Thoracic aorta (tissue), 2 donors: ENCODE results near the gene TBL2. TPM values are rescaled to one million over a fixed set of nuclear protein-coding genes. Genes with fewer than 3 reads are reported as not detected.
A peak's percentile ranks its signal among the peaks of the same experiment; 100 is the strongest.
"Not testable (repeated sequence)": the region's sequence is repeated elsewhere in the genome, so short reads cannot be mapped to it uniquely, and the experiment has no call there.

Source experiments
- ATAC-seq: fragments of 150-250 bp; one replicate; pipeline ENCODE4 v1.8.0; 2017; ENCODE audit warnings: low read depth; ENCODE audit not compliant: insufficient number of reproducible peaks, low FRiP score
- DNase-seq: peaks from one replicate; pipeline ENCODE4 v3.0.0-alpha.2; 2020; ENCODE audit warnings: low spot score
- H3K27ac ChIP-seq, 2 donors: fragments of 200-600 bp; sonication (generic); 1 replicate in 1 of 2; 2 replicates in 1 of 2; pipeline ENCODE4 v1.5.1; 2016; ENCODE audit warnings: mild to moderate bottlenecking in 2 of 2, moderate library complexity in 2 of 2
- H3K27me3 ChIP-seq: fragments of 200-600 bp; sonication (generic); replicated peaks from 2 replicates; pipeline ENCODE4 v1.6.0; 2016; ENCODE audit warnings: mild to moderate bottlenecking; ENCODE audit not compliant: insufficient read depth
- H3K36me3 ChIP-seq: fragments of 200-600 bp; sonication (generic); one replicate; pipeline ENCODE4 v1.5.1; 2016
- H3K4me1 ChIP-seq, 2 donors: fragments of 200-600 bp; sonication (generic); 1 replicate in 1 of 2; 2 replicates in 1 of 2; pipeline versions ENCODE4 v1.5.1 to v1.6.0; 2016; ENCODE audit warnings: low read depth in 2 of 2, mild to moderate bottlenecking in 1 of 2; ENCODE audit not compliant: control insufficient read depth in 1 of 2
- H3K4me3 ChIP-seq: fragments of 200-600 bp; sonication (generic); 2 replicates; pipeline ENCODE4 v1.5.1; 2016; ENCODE audit warnings: mild to moderate bottlenecking
- H3K9me3 ChIP-seq: fragments of 200-600 bp; sonication (generic); 2 replicates; pipeline ENCODE4 v1.5.1; 2016
- total RNA-seq, 2 donors: library from RNA; depleted of rRNA; stranded (reverse); fragments of >200 nt; gene quantifications; one replicate each; pipeline versions ENCODE4 v1.1.0 to v1.2.3, GENCODE V29; 2016
- TF ChIP-seq, protein P1 (sequence below): fragments of 200-600 bp; sonication (generic); IDR thresholded peaks from one replicate; pipeline ENCODE4 v1.5.1; 2019; ENCODE audit warnings: antibody characterized with exemption

Gene TBL2
- total RNA-seq, 2 donors from 2014 or later = 17.1 to 31.7 TPM

GRCh38 chr7:73526896-73527821 lies 51.2 kb downstream of the TBL2 start:
- Histone ChIP-seq H3K4me1 (peaks cover 0 to 7% of the 10 kb centered on the region in 2 donors), H3K27me3 (no peaks in the 10 kb centered on the region), H3K9me3 (no peaks in the 10 kb centered on the region), H3K4me3 (no peak overlapping the region), H3K27ac (no peak overlapping the region), H3K36me3 (no peaks in the 10 kb centered on the region)
- DNase-seq = no peak
- TF ChIP-seq, protein P1, sequence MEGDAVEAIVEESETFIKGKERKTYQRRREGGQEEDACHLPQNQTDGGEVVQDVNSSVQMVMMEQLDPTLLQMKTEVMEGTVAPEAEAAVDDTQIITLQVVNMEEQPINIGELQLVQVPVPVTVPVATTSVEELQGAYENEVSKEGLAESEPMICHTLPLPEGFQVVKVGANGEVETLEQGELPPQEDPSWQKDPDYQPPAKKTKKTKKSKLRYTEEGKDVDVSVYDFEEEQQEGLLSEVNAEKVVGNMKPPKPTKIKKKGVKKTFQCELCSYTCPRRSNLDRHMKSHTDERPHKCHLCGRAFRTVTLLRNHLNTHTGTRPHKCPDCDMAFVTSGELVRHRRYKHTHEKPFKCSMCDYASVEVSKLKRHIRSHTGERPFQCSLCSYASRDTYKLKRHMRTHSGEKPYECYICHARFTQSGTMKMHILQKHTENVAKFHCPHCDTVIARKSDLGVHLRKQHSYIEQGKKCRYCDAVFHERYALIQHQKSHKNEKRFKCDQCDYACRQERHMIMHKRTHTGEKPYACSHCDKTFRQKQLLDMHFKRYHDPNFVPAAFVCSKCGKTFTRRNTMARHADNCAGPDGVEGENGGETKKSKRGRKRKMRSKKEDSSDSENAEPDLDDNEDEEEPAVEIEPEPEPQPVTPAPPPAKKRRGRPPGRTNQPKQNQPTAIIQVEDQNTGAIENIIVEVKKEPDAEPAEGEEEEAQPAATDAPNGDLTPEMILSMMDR = no peak
- ATAC-seq = no peak

DNA sequence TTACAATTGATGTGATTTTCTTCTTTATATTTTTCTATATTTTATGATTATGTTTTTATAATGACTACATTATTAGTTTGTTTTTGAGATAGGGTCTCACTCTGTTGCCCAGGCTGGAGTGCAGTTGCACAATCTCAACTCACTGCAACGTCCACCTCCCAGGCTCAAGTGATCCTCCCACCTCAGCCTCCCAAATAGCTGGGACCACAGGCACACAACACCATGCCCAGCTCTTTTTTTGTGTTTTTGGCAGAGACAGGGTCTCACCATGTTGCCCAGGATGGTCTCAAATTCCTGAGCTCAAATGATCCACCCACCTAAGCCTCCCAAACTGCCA lies 52.3 kb downstream of the TBL2 start:
- H3K4me3 ChIP-seq, H3K27ac ChIP-seq, DNase-seq, H3K9me3 ChIP-seq, H3K27me3 ChIP-seq, H3K36me3 ChIP-seq, ATAC-seq, H3K4me1 ChIP-seq: not testable (repeated sequence)

- Histone ChIP-seq H3K4me1 (peaks cover 21 to 43% of the 10 kb centered on the region in 2 donors), H3K36me3 (no peaks in the 10 kb centered on the region), H3K9me3 (no peaks in the 10 kb centered on the region), H3K4me3 (peak within 1 kb of the TSS; percentile 92), H3K27me3 (no peaks in the 10 kb centered on the region), H3K27ac (peak within 1 kb of the TSS; percentile 87 to 90)
- peak; percentile 97 for ATAC-seq
- DNase-seq = peak; percentile 93
- TF ChIP-seq, protein P1 = no peak
Measured at GRCh38 chr7:73522105-73522872, 56.1 kb downstream of the TBL2 start, which contains the start of gene BAZ1B. Gene BAZ1B (minus strand): TSS chr7:73522293. CDS start chr7:73521933, 360 bp downstream.

- Histone ChIP-seq H3K27me3 (no peaks in the 10 kb centered on the region), H3K27ac (peak overlapping the region; percentile 87 to 90), H3K4me1 (peaks cover 21 to 48% of the 10 kb centered on the region in 2 donors), H3K36me3 (no peaks in the 10 kb centered on the region), H3K4me3 (peak overlapping the region; percentile 92), H3K9me3 (no peaks in the 10 kb centered on the region)
- TF ChIP-seq, protein P1 = no peak
- DNase-seq = no peak
- ATAC-seq = peak; percentile 69
Measured at GRCh38 chr7:73521636-73522104, 56.7 kb downstream of the TBL2 start.

- no peak for ATAC-seq
- H3K9me3 ChIP-seq = no peaks in the 10 kb centered on the region
- peaks cover 21 to 48% of the 10 kb centered on the region in 2 donors for H3K4me1 ChIP-seq
- TF ChIP-seq, protein P1 = no peak
- no peaks in the 10 kb centered on the region for H3K27me3 ChIP-seq
- peak overlapping the region; percentile 87 to 90 for H3K27ac ChIP-seq
- peaks cover 1% of the 10 kb centered on the region for H3K36me3 ChIP-seq
- no peak for DNase-seq
- H3K4me3 ChIP-seq = peak overlapping the region; percentile 92
Measured at GRCh38 chr7:73520673-73521635, 57.4 kb downstream of the TBL2 start.
